IMR-90 (cell line): ENCODE data around the gene ZNRD2.

Source experiments
- CTCF ChIP-seq: conservative IDR thresholded peaks from 2 replicates; pipeline ENCODE4 v1.5.1; 2012; ENCODE audit warnings: mild to moderate bottlenecking, low read depth, low read length, improper control_type of control experiment
- FOS ChIP-seq: fragments of 150-350 bp; IDR thresholded peaks from 2 replicates; pipeline ENCODE4 v1.6.1; 2016; ENCODE audit warnings: low read depth, low read length
- MAZ ChIP-seq: IDR thresholded peaks from 2 replicates; pipeline ENCODE4 v1.6.1; 2012; ENCODE audit warnings: low read depth, mild to moderate bottlenecking, low read length, improper control_type of control experiment, moderate library complexity, borderline replicate concordance
- POLR2A ChIP-seq: IDR thresholded peaks from 2 replicates; pipeline ENCODE4 v1.6.1; 2012; ENCODE audit warnings: mild to moderate bottlenecking, low read depth, low read length
- RAD21 ChIP-seq: IDR thresholded peaks from 2 replicates; pipeline ENCODE4 v1.6.1; 2012; ENCODE audit warnings: low read length, improper control_type of control experiment
- RCOR1 ChIP-seq: IDR thresholded peaks from 2 replicates; pipeline ENCODE4 v1.6.1; 2012; ENCODE audit warnings: mild to moderate bottlenecking, low read length, improper control_type of control experiment; ENCODE audit not compliant: insufficient replicate concordance
- RFX5 ChIP-seq: IDR thresholded peaks from 2 replicates; pipeline ENCODE4 v1.8.0; 2012; ENCODE audit warnings: low read depth, mild to moderate bottlenecking, low read length, moderate library complexity
- TF ChIP-seq, protein P1 (sequence below): fragments of 150-350 bp; IDR thresholded peaks from 2 replicates; pipeline ENCODE4 v1.6.1; 2016; ENCODE audit warnings: low read depth, mild to moderate bottlenecking, low read length, moderate library complexity, borderline replicate concordance

DNA sequence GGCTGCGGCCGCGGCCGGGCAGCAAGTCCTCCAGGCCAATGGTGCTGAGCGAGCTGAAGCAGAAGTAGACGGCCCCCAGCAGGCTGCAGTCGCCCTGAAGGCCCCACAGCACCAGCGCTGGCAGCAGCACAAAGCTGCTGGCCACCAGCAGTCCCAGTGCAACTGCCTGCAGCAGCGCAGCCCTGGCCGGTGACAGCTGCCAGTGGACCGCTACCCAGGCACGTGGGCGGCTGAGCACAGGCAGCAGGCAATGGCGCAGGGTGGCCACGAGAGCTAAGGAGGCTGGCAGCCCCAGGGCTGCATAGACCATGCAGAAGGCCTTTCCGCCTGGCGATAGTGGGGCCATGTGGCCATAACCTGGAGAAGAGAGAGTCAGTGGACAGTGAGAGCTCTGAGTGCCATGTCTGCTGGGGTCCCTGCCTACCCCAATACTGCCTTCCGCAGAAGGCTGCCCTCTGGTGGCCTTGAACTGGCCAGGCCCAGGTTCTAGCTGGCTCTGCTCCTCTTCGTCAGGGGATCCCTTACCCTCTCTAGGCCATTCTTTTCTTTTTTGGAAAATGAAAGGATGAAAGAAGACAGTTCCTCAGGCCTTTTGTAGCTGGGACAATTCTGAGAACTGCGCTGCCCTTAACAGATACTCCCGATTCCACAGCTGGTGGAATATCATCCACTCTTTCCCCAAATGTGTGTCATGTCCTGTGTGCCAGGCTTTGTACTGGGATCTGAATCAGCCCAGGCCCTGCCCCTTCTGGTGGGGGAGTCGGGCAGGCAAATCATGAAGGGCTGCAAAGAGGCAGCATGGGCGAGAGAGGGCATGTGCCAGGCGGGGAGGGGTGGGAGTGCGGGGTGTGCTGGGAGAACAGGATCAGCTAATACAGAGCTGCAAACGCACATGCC, 23.5 kb downstream of the ZNRD2 start:
- TF ChIP-seq CTCF = peak; percentile 57
- peak; percentile 58 for TF ChIP-seq RAD21
- no peak for TF ChIP-seq MAZ
- no peak for TF ChIP-seq RFX5
- TF ChIP-seq RCOR1 = no peak
- TF ChIP-seq, protein P1, sequence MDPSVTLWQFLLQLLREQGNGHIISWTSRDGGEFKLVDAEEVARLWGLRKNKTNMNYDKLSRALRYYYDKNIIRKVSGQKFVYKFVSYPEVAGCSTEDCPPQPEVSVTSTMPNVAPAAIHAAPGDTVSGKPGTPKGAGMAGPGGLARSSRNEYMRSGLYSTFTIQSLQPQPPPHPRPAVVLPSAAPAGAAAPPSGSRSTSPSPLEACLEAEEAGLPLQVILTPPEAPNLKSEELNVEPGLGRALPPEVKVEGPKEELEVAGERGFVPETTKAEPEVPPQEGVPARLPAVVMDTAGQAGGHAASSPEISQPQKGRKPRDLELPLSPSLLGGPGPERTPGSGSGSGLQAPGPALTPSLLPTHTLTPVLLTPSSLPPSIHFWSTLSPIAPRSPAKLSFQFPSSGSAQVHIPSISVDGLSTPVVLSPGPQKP = no peak
- no peak for TF ChIP-seq POLR2A
- TF ChIP-seq FOS = no peak
